ENCODE data around the gene DUSP5.
A peak's percentile ranks its signal among the peaks of the same experiment; 100 is the strongest.
"Not testable (repeated sequence)": the region's sequence is repeated elsewhere in the genome, so short reads cannot be mapped to it uniquely, and the experiment has no call there.

DUSP5 gene

GRCh38 chr10:110497438-110498086, at the start of gene DUSP5:
Gene DUSP5, plus strand, starts transcription at chr10:110497907. Its CDS starts 215 bp downstream, at chr10:110498122.
- DNase-seq: peak; percentile 96

- DNase-seq: no peak
These were observed 48.9 kb upstream of the DUSP5 start for GRCh38 chr10:110448682-110449418.

- DNase-seq: no peak
These were observed 42.3 kb upstream of the DUSP5 start for GRCh38 chr10:110455446-110455845.

- no peak for DNase-seq
These were observed 41.7 kb upstream of the DUSP5 start for GRCh38 chr10:110456046-110456445.

GRCh38 chr10:110456523-110457091, 41.1 kb upstream of the DUSP5 start:
- no peak for DNase-seq

- no peak for DNase-seq
These were observed 39.9 kb upstream of the DUSP5 start for GRCh38 chr10:110457851-110458250.

GRCh38 chr10:110458266-110458920, 39.3 kb upstream of the DUSP5 start:
- DNase-seq: no peak

GRCh38 chr10:110459600-110459999, 38.1 kb upstream of the DUSP5 start:
- no peak for DNase-seq

- no peak for DNase-seq
These were observed 37.4 kb upstream of the DUSP5 start for GRCh38 chr10:110460111-110460809.

- no peak for DNase-seq
These were observed 36.6 kb upstream of the DUSP5 start for GRCh38 chr10:110461088-110461487.

GRCh38 chr10:110461530-110461929, 36.2 kb upstream of the DUSP5 start:
- no peak for DNase-seq

GRCh38 chr10:110462166-110463095, 35.3 kb upstream of the DUSP5 start:
- DNase-seq: no peak

- not testable (repeated sequence) for DNase-seq
These were observed 29.4 kb upstream of the DUSP5 start for GRCh38 chr10:110468258-110468657.

- not testable (repeated sequence) for DNase-seq
These were observed 27.2 kb upstream of the DUSP5 start for GRCh38 chr10:110470541-110470940.

GRCh38 chr10:110471566-110472139, 26.1 kb upstream of the DUSP5 start:
- no peak for DNase-seq

- no peak for DNase-seq
These were observed 23.7 kb upstream of the DUSP5 start for GRCh38 chr10:110474017-110474416.

- DNase-seq: peak; percentile 53
These were observed 22.9 kb upstream of the DUSP5 start for GRCh38 chr10:110474826-110475225.

- DNase-seq: peak; percentile 19
These were observed 21.8 kb upstream of the DUSP5 start for GRCh38 chr10:110475722-110476515.

- no peak for DNase-seq
These were observed 18.0 kb upstream of the DUSP5 start for GRCh38 chr10:110479710-110480109.

GRCh38 chr10:110480387-110480786, 17.3 kb upstream of the DUSP5 start:
- no peak for DNase-seq

- no peak for DNase-seq
These were observed 15.8 kb upstream of the DUSP5 start for GRCh38 chr10:110481919-110482318.
